Activated B cell treated with CpG ODN at 0.5 μM for 24 hours (primary cell): ENCODE measurements around the gene NPHP4. TPM values are rescaled to one million over a fixed set of nuclear protein-coding genes. Genes with fewer than 3 reads are reported as not detected.

Source experiments
- ATAC-seq: fragments of 200-7000 bp; cut with Tn5 transposase; one replicate; pipeline ENCODE4 v1.10.0; 2021; ENCODE audit warnings: low read depth, mild to moderate bottlenecking, moderate library complexity
- CTCF ChIA-PET: fragments of 350-600 bp; sonication (Branson Sonifier 250); formaldehyde crosslinking; loops from one replicate; lab custom pipeline; 2021; ENCODE audit warnings: antibody characterized with exemption; lab: Charles Lee
- POLR2A ChIA-PET: fragments of 350-600 bp; sonication (Branson Sonifier 250); formaldehyde crosslinking; loops from one replicate; lab custom pipeline; 2021; ENCODE audit warnings: antibody characterized with exemption; lab: Charles Lee
- DNase-seq: peaks from one replicate; pipeline ENCODE4 v3.0.0; 2022
- H3K27ac Mint-ChIP-seq: one replicate; pipeline ENCODE4 v1.8.0; 2020; ENCODE audit warnings: mixed read lengths
- H3K27me3 Mint-ChIP-seq: one replicate; pipeline ENCODE4 v1.8.0; 2021; ENCODE audit warnings: mixed read lengths
- H3K36me3 Mint-ChIP-seq: one replicate; pipeline ENCODE4 v1.8.0; 2021; ENCODE audit warnings: low read depth, mixed read lengths
- H3K4me1 Mint-ChIP-seq: one replicate; pipeline ENCODE4 v1.8.0; 2021; ENCODE audit warnings: mixed read lengths
- H3K4me3 Mint-ChIP-seq: one replicate; pipeline ENCODE4 v1.8.0; 2020; ENCODE audit warnings: mild to moderate bottlenecking, mixed read lengths
- H3K9me3 Mint-ChIP-seq: one replicate; pipeline ENCODE4 v1.8.0; 2020; ENCODE audit warnings: mixed read lengths
- intact Hi-C: fragments of 100-400 bp; cut with micrococcal nuclease; formaldehyde crosslinking; loops from one replicate; pipeline ENCODE4 v1.15.1; 2024
- total RNA-seq: library from RNA; stranded (reverse); gene quantifications from 2 replicates; pipeline ENCODE4 v1.2.3, GENCODE V29; 2022
- TF ChIP-seq, protein P1 (sequence below): fragments of 200-600 bp; IDR thresholded peaks from one replicate; pipeline ENCODE4 v1.8.0; 2022; ENCODE audit warnings: antibody characterized with exemption, mild to moderate bottlenecking

Gene NPHP4
- total RNA-seq, 1 donor from 2014 or later, result 8.0 TPM

DNA sequence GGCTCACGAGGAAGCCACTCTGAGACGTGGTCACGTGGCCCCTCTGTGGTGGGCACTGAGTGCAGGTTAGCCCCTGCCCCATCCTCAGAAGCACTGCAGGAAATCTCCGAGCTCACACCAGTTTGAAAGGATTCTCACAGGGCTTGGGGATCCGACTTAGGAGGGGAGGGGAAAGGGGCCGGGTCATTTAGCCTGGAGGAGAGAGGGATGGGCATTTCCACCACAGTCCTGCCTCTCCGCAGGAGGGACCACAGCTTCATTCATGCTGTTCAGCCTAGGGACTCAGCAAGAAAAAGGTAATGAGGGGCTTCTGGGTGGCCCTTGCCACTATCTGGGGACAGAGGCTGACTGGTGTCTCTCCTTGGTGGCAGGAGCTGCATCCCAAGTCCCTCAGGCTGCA lies 126.5 kb downstream of the NPHP4 start:
- Mint-ChIP-seq H3K27me3 (no peaks in the 10 kb centered on the region), H3K36me3 (no peaks in the 10 kb centered on the region), H3K9me3 (no peaks in the 10 kb centered on the region), H3K4me1 (no peaks in the 10 kb centered on the region), H3K27ac (no peak overlapping the region), H3K4me3 (no peak overlapping the region)
- intact Hi-C loops, result no loop called here
- ATAC-seq (no peak), DNase-seq (no peak)
- TF ChIP-seq, protein P1, sequence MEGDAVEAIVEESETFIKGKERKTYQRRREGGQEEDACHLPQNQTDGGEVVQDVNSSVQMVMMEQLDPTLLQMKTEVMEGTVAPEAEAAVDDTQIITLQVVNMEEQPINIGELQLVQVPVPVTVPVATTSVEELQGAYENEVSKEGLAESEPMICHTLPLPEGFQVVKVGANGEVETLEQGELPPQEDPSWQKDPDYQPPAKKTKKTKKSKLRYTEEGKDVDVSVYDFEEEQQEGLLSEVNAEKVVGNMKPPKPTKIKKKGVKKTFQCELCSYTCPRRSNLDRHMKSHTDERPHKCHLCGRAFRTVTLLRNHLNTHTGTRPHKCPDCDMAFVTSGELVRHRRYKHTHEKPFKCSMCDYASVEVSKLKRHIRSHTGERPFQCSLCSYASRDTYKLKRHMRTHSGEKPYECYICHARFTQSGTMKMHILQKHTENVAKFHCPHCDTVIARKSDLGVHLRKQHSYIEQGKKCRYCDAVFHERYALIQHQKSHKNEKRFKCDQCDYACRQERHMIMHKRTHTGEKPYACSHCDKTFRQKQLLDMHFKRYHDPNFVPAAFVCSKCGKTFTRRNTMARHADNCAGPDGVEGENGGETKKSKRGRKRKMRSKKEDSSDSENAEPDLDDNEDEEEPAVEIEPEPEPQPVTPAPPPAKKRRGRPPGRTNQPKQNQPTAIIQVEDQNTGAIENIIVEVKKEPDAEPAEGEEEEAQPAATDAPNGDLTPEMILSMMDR, result no peak
- ChIA-PET POLR2A (no interaction called here), CTCF (no interaction called here)

DNA sequence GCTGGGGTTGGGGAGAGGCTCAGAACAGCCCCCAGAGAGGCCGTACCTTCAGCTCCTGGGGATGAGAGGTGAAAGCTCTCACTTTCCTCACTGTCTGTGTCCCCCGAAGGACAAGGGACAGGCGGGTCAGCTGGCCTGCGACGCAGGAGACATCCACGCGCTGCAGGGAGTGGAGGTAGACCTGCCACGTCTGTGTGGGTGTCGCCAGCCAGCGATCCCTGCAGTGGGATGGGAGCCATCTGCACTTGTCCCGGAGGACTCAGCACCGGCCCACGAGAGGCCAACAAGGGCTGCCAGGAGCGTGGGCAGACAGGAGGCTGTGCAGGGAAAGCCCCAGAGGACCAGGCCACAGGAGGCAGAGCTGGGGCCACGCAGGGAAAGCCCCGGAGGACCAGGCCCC lies 127.2 kb downstream of the NPHP4 start:
- TF ChIP-seq, protein P1, result no peak
- CTCF ChIA-PET, result no interaction called here
- intact Hi-C loops, result no loop called here
- DNase-seq, result no peak
- H3K27ac Mint-ChIP-seq, result no peak overlapping the region
- H3K27me3 Mint-ChIP-seq, result no peaks in the 10 kb centered on the region
- H3K9me3 Mint-ChIP-seq, result no peaks in the 10 kb centered on the region
- no peaks in the 10 kb centered on the region for H3K36me3 Mint-ChIP-seq
- POLR2A ChIA-PET, result no interaction called here
- H3K4me1 Mint-ChIP-seq, result no peaks in the 10 kb centered on the region
- no peak for ATAC-seq
- H3K4me3 Mint-ChIP-seq, result no peak overlapping the region

DNA sequence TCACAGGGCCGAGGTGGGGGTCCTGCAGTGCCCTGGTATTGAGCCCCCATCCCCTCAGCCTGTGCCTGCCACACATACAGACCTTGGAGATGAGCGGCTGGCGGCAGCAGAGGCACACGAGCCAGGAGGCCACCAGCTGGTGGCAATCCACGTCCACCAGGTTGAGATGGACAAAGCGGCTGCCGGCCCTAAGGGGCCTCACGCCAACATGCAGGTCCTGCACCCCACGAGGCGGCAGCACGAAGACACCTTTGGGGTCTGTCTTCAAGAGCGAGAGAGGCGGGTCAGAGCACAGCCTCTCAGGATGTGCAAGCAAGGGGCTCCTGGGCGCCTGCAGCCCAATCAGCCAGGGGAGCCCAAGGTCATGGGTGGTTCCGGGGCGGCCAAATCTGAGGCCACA lies 128.0 kb downstream of the NPHP4 start:
- POLR2A ChIA-PET, result no interaction called here
- H3K4me1 Mint-ChIP-seq, result no peaks in the 10 kb centered on the region
- intact Hi-C loops, result no loop called here
- no peak for ATAC-seq
- no peak overlapping the region for H3K4me3 Mint-ChIP-seq
- no peaks in the 10 kb centered on the region for H3K9me3 Mint-ChIP-seq
- no peak overlapping the region for H3K27ac Mint-ChIP-seq
- H3K27me3 Mint-ChIP-seq, result no peaks in the 10 kb centered on the region
- H3K36me3 Mint-ChIP-seq, result no peaks in the 10 kb centered on the region
- DNase-seq, result no peak
- CTCF ChIA-PET, result no interaction called here
- TF ChIP-seq, protein P1, result no peak

DNA sequence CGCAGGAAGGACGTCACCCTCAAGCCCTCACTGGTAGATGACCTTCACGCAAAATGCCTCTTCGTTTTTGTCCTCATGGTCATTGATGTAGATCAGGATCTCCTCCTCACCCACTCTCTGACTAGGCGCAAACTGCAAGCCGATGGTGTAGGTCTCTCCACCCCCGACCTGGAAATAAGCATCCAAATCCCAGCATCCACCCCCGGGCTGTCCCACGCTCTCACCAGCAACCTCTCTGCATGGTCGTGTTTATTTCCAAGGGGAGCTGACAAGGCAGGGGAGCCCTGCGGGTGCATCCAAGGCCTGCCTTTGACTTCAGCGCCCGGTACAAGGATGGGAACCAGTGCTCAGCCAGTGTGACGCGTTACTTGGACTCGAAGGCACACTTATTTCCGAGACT lies 129.0 kb downstream of the NPHP4 start:
- no peak for ATAC-seq
- no peaks in the 10 kb centered on the region for H3K4me1 Mint-ChIP-seq
- no peaks in the 10 kb centered on the region for H3K36me3 Mint-ChIP-seq
- H3K27ac Mint-ChIP-seq, result no peak overlapping the region
- no peak for DNase-seq
- POLR2A ChIA-PET, result no interaction called here
- no peaks in the 10 kb centered on the region for H3K27me3 Mint-ChIP-seq
- H3K9me3 Mint-ChIP-seq, result no peaks in the 10 kb centered on the region
- H3K4me3 Mint-ChIP-seq, result no peak overlapping the region
- CTCF ChIA-PET, result no interaction called here
- TF ChIP-seq, protein P1, result no peak
- intact Hi-C loops, result no loop called here

DNA sequence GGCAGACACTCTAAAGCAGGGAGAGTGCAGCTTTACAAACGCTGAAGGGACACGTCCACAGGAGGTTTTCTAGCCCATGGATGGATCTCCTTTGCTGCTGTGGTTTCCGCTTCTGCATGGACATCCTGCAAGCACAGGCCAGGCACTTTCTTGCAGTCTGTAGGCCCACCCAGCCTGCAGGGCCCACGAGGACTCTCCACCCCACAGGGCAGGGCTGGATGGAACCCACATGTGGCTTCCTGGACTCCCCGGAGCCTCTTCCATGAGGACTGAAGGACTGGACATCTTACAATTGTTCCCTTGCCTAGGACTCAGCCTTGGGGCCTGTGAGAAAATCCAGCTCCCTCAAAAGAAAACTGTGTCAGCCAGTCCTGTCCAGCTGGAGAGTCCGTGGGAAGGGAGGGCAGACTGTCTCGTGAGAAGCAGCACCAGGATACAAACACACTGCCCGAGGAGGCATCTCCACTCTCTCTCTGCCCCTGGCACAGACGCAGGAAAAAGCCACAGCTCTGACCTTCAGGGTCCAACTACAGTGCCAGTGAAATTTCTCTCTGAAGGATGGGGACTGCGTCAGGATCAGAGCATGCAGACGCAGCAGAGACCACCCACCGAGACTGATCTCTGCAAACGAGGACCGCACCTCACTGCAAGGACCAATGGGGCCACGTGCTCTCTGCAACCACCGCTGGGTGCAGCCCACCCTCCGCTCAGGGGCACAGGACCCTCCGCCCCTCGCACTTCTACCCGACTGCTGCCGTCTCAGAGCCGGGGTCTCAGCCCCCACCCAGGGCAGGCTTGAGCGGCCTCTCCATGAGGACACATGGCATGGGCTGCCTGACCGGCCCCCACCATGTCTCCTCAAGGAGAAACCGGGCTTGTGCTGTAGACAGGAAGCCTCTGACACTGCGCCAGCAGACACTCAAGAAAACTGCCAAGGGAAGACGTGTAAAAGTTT lies 130.1 kb downstream of the NPHP4 start:
- DNase-seq, result no peak
- Mint-ChIP-seq H3K9me3 (no peaks in the 10 kb centered on the region), H3K36me3 (no peaks in the 10 kb centered on the region), H3K4me1 (no peaks in the 10 kb centered on the region), H3K4me3 (no peak overlapping the region), H3K27ac (no peak overlapping the region), H3K27me3 (no peaks in the 10 kb centered on the region)
- ATAC-seq, result no peak
- intact Hi-C loops, result no loop called here
- ChIA-PET CTCF (no interaction called here), POLR2A (interaction anchor here (0.6 kb wide), 1 partner anchor 1167 kb away, joined by 5 read pairs; no protein-coding TSS in a partner anchor)
- TF ChIP-seq, protein P1, result no peak
